PC-9 (cell line): ENCODE data around the gene ZNF662. TPM values are rescaled to one million over a fixed set of nuclear protein-coding genes. Genes with fewer than 3 reads are reported as not detected.

Experiments used
- BruUV-seq: library from RNA; stranded (reverse); fragments of 400-500 nt; replicated peaks from 2 replicates; lab custom pipeline; 2021; lab: Mats Ljungman, UMichigan
- CTCF ChIA-PET: fragments of 300-600 bp; sonication (Branson Sonifier 250); formaldehyde crosslinking; loops from one replicate; lab custom pipeline; 2022; ENCODE audit warnings: antibody characterized with exemption; lab: Charles Lee
- POLR2A ChIA-PET: fragments of 300-600 bp; sonication (Branson Sonifier 250); formaldehyde crosslinking; loops from one replicate; lab custom pipeline; 2022; ENCODE audit warnings: antibody characterized with exemption; ENCODE audit not compliant: unreplicated experiment; lab: Charles Lee
- DNase-seq, 2 experiments: peaks; one replicate each; pipeline versions ENCODE4 v3.0.0 to v3.0.0-alpha.2; 2015 to 2022; ENCODE audit warnings: mixed read lengths in 1 of 2
- H2AFZ ChIP-seq: fragments of 200-600 bp; sonication (generic); 2 replicates; pipeline ENCODE4 v1.8.1; 2017; ENCODE audit warnings: antibody characterized with exemption
- H3F3A ChIP-seq: fragments of 200-600 bp; sonication (generic); 2 replicates; pipeline ENCODE4 v1.8.1; 2017; ENCODE audit warnings: antibody characterized with exemption, mild to moderate bottlenecking, low read depth; ENCODE audit not compliant: insufficient read depth
- H3K27ac ChIP-seq: fragments of 200-600 bp; sonication (generic); 2 replicates; pipeline ENCODE4 v1.6.1; 2016; ENCODE audit warnings: mixed run types
- H3K27me3 ChIP-seq: fragments of 200-600 bp; sonication (generic); 2 replicates; pipeline ENCODE4 v1.6.1; 2016; ENCODE audit warnings: low read depth, mixed run types; ENCODE audit not compliant: insufficient read depth
- H3K36me3 ChIP-seq: fragments of 200-600 bp; sonication (generic); 2 replicates; pipeline ENCODE4 v1.6.1; 2016; ENCODE audit warnings: low read depth, mixed run types
- H3K4me1 ChIP-seq: fragments of 200-600 bp; sonication (generic); replicated peaks from 2 replicates; pipeline ENCODE4 v1.6.1; 2016; ENCODE audit warnings: mixed run types; ENCODE audit not compliant: insufficient read depth
- H3K4me2 ChIP-seq: fragments of 200-600 bp; sonication (generic); 2 replicates; pipeline ENCODE4 v1.6.1; 2017; ENCODE audit warnings: mixed run types
- H3K4me3 ChIP-seq: fragments of 200-600 bp; sonication (generic); 2 replicates; pipeline ENCODE4 v1.6.1; 2016; ENCODE audit warnings: mixed run types
- H3K79me2 ChIP-seq: fragments of 200-600 bp; sonication (generic); 2 replicates; pipeline ENCODE4 v1.6.1; 2017; ENCODE audit warnings: low read depth, mixed run types
- H3K9me2 ChIP-seq: fragments of 200-600 bp; sonication (generic); 2 replicates; pipeline ENCODE4 v1.8.1; 2017; ENCODE audit warnings: mild to moderate bottlenecking; ENCODE audit not compliant: insufficient read depth
- H3K9me3 ChIP-seq: fragments of 200-600 bp; sonication (generic); 2 replicates; pipeline ENCODE4 v1.8.1; 2016; ENCODE audit warnings: low read depth; ENCODE audit not compliant: insufficient read depth
- H4K20me1 ChIP-seq: fragments of 200-600 bp; sonication (generic); 2 replicates; pipeline ENCODE4 v1.8.1; 2017; ENCODE audit not compliant: insufficient read depth
- EZH2 ChIP-seq: fragments of 200-600 bp; sonication (generic); IDR thresholded peaks from 2 replicates; pipeline ENCODE4 v1.8.0; 2017; ENCODE audit warnings: antibody characterized with exemption, low read depth
- intact Hi-C: fragments of 100-400 bp; cut with micrococcal nuclease; formaldehyde crosslinking; loops from one replicate; pipeline ENCODE4 v1.10.0; 2022; ENCODE audit not compliant: unreplicated experiment
- total RNA-seq: library from RNA; stranded (reverse); gene quantifications from 2 replicates; pipeline ENCODE4 v1.2.3, GENCODE V29; 2021
- TF ChIP-seq, protein P1 (sequence below): fragments of 200-600 bp; sonication (generic); conservative IDR thresholded peaks from 2 replicates; pipeline ENCODE4 v1.6.1; 2017; ENCODE audit warnings: mixed run types, antibody characterized with exemption, mild to moderate bottlenecking, moderate library complexity

Gene ZNF662
- total RNA-seq, 1 experiment from 2014 or later = 9.2 TPM

DNA sequence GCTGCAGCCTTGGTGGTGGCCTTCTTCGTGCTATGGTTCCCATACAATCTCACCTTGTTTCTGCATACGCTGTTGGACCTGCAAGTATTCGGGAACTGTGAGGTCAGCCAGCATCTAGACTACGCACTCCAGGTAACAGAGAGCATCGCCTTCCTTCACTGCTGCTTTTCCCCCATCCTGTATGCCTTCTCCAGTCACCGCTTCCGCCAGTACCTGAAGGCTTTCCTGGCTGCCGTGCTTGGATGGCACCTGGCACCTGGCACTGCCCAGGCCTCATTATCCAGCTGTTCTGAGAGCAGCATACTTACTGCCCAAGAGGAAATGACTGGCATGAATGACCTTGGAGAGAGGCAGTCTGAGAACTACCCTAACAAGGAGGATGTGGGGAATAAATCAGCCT is 40.7 kb upstream of the ZNF662 start:
- Histone ChIP-seq H2AFZ (no peak overlapping the region), H3K9me3 (no peaks in the 10 kb centered on the region), H3K4me2 (no peak overlapping the region), H3K27ac (no peak overlapping the region), H3K4me1 (no peaks in the 10 kb centered on the region), H3F3A (no peaks in the 10 kb centered on the region), H3K36me3 (no peaks in the 10 kb centered on the region), H4K20me1 (no peaks in the 10 kb centered on the region), H3K79me2 (no peaks in the 10 kb centered on the region), H3K4me3 (no peak overlapping the region), H3K9me2 (no peaks in the 10 kb centered on the region), H3K27me3 (no peaks in the 10 kb centered on the region)
- DNase-seq = no peak
- ChIA-PET POLR2A (no interaction called here), CTCF (no interaction called here)
- BruUV-seq = no TSS peak
- TF ChIP-seq, protein P1, sequence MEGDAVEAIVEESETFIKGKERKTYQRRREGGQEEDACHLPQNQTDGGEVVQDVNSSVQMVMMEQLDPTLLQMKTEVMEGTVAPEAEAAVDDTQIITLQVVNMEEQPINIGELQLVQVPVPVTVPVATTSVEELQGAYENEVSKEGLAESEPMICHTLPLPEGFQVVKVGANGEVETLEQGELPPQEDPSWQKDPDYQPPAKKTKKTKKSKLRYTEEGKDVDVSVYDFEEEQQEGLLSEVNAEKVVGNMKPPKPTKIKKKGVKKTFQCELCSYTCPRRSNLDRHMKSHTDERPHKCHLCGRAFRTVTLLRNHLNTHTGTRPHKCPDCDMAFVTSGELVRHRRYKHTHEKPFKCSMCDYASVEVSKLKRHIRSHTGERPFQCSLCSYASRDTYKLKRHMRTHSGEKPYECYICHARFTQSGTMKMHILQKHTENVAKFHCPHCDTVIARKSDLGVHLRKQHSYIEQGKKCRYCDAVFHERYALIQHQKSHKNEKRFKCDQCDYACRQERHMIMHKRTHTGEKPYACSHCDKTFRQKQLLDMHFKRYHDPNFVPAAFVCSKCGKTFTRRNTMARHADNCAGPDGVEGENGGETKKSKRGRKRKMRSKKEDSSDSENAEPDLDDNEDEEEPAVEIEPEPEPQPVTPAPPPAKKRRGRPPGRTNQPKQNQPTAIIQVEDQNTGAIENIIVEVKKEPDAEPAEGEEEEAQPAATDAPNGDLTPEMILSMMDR = no peak
- no peak for TF ChIP-seq EZH2
- intact Hi-C loops = no loop called here

DNA sequence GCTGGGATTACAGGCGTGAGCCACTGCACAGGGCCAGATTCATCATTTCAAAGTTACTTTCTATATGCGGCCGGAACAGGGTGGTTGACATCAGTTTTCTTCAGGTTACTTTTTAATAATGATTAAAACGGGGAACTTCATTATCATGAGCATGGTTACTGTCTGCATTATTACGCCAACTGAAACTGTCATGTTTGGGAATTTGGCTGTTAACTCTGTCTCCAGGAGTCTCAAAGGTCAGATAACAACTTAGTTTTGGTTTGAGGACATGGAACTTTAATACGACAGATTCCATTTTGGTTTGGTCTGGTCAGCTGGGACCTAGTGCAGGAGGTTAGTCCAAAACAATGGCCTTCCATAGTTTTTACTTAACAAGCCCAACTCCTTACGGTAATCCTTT is 38.8 kb upstream of the ZNF662 start:
- Histone ChIP-seq H3K79me2 (no peaks in the 10 kb centered on the region), H3K4me2 (no peak overlapping the region), H2AFZ (no peak overlapping the region), H3K4me3 (no peak overlapping the region), H4K20me1 (no peaks in the 10 kb centered on the region), H3F3A (no peaks in the 10 kb centered on the region), H3K9me2 (no peaks in the 10 kb centered on the region), H3K27ac (no peak overlapping the region), H3K27me3 (no peaks in the 10 kb centered on the region), H3K36me3 (no peaks in the 10 kb centered on the region), H3K4me1 (no peaks in the 10 kb centered on the region), H3K9me3 (no peaks in the 10 kb centered on the region)
- intact Hi-C loops = no loop called here
- no peak for DNase-seq
- no peak for TF ChIP-seq EZH2
- TF ChIP-seq, protein P1 = no peak
- CTCF ChIA-PET = no interaction called here
- BruUV-seq = no TSS peak
- POLR2A ChIA-PET = no interaction called here

DNA sequence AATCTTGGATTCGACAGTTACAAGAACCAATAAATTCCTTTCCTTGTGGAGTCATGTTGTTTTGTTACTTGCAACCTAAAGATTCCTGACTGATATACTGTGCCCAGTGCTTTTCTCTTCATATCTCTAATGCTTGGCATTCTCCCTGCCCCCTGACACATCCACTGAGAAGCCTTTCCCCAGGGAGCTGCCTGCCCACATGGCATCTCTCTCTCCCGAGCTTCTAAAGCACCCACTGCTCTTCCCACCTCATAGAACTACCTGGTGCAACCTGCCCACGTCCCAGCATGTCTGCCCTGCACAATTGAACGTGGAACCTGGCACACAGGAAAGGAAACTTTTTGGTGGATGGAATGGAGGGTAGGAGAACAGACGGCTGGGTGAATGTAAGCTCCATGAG is 37.1 kb upstream of the ZNF662 start:
- Histone ChIP-seq H3K27ac (no peak overlapping the region), H2AFZ (no peak overlapping the region), H3K79me2 (no peaks in the 10 kb centered on the region), H4K20me1 (no peaks in the 10 kb centered on the region), H3F3A (no peaks in the 10 kb centered on the region), H3K4me3 (no peak overlapping the region), H3K9me2 (no peaks in the 10 kb centered on the region), H3K9me3 (no peaks in the 10 kb centered on the region), H3K27me3 (no peaks in the 10 kb centered on the region), H3K4me1 (no peaks in the 10 kb centered on the region), H3K4me2 (no peak overlapping the region), H3K36me3 (no peaks in the 10 kb centered on the region)
- no TSS peak for BruUV-seq
- TF ChIP-seq, protein P1 = no peak
- no peak for TF ChIP-seq EZH2
- ChIA-PET CTCF (no interaction called here), POLR2A (no interaction called here)
- intact Hi-C loops = no loop called here
- no peak for DNase-seq
